Neuronal stem cell (in vitro differentiated cells): ENCODE measurements around the gene TMEM171.

Source experiments
- DNase-seq: peaks from one replicate; pipeline ENCODE4 v3.0.0-alpha.2; 2013; ENCODE audit warnings: low spot score
- H2AFZ ChIP-seq: one replicate; pipeline ENCODE4 v1.6.1; 2013; ENCODE audit warnings: mild to moderate bottlenecking, low read length, inconsistent platforms
- H2AK5ac ChIP-seq: 2 replicates; pipeline ENCODE4 v1.6.1; 2013; ENCODE audit warnings: low read depth, mild to moderate bottlenecking, inconsistent platforms, low read length, moderate library complexity, mixed read lengths
- H2BK120ac ChIP-seq: 2 replicates; pipeline ENCODE4 v1.6.1; 2013; ENCODE audit warnings: low read depth, mild to moderate bottlenecking, inconsistent platforms, low read length, moderate library complexity, mixed read lengths
- H2BK12ac ChIP-seq: one replicate; pipeline ENCODE4 v1.6.1; 2013; ENCODE audit warnings: low read length, inconsistent platforms
- H2BK15ac ChIP-seq: 2 replicates; pipeline ENCODE4 v1.6.1; 2013; ENCODE audit warnings: mild to moderate bottlenecking, low read length, inconsistent platforms, mixed read lengths
- H2BK5ac ChIP-seq: one replicate; pipeline ENCODE4 v1.6.1; 2013; ENCODE audit warnings: inconsistent platforms, mild to moderate bottlenecking, low read length, moderate library complexity
- H3K14ac ChIP-seq: one replicate; pipeline ENCODE4 v1.6.1; 2013; ENCODE audit warnings: low read length, inconsistent platforms
- H3K18ac ChIP-seq: 2 replicates; pipeline ENCODE4 v1.6.1; 2013; ENCODE audit warnings: low read length, inconsistent platforms
- H3K23ac ChIP-seq: 2 replicates; pipeline ENCODE4 v1.6.1; 2013; ENCODE audit warnings: low read depth, mild to moderate bottlenecking, mixed read lengths, low read length, inconsistent platforms; ENCODE audit not compliant: poor library complexity
- H3K27ac ChIP-seq: replicated peaks from 3 replicates; pipeline ENCODE4 v1.5.1; 2013; ENCODE audit warnings: low read length, inconsistent platforms
- H3K27me3 ChIP-seq, 3 experiments: 2 replicates each; pipeline ENCODE4 v1.6.1; 2013; ENCODE audit warnings: low read length in 3 of 3, mild to moderate bottlenecking in 2 of 3, inconsistent platforms in 1 of 3, low read depth in 1 of 3, mixed read lengths in 1 of 3, moderate library complexity in 1 of 3; ENCODE audit not compliant: control insufficient read depth in 3 of 3, insufficient read depth in 3 of 3
- H3K36me3 ChIP-seq, 2 donors: replicated peaks in 1 of 2; 2 replicates each; pipeline ENCODE4 v1.6.1; 2013; ENCODE audit warnings: low read length in 2 of 2; ENCODE audit not compliant: control insufficient read depth in 2 of 2, insufficient read depth in 2 of 2
- H3K4ac ChIP-seq: 2 replicates; pipeline ENCODE4 v1.6.1; 2013; ENCODE audit warnings: inconsistent platforms, mild to moderate bottlenecking, low read length, moderate library complexity
- H3K4me1 ChIP-seq, 2 donors: 1 replicate in 1 of 2; 2 replicates in 1 of 2; pipeline ENCODE4 v1.6.1; 2013; ENCODE audit warnings: low read length in 2 of 2, low read depth in 1 of 2; ENCODE audit not compliant: control insufficient read depth in 2 of 2, insufficient read depth in 1 of 2
- H3K4me2 ChIP-seq: one replicate; pipeline ENCODE4 v1.6.1; 2013; ENCODE audit warnings: mild to moderate bottlenecking, low read length, inconsistent platforms; ENCODE audit not compliant: insufficient read depth, poor library complexity, severe bottlenecking
- H3K4me3 ChIP-seq, 2 donors: 2 replicates each; pipeline ENCODE4 v1.5.1; 2013; ENCODE audit warnings: low read length in 2 of 2, mild to moderate bottlenecking in 2 of 2, inconsistent platforms in 1 of 2, moderate library complexity in 1 of 2
- H3K79me1 ChIP-seq: one replicate; pipeline ENCODE4 v1.6.1; 2013; ENCODE audit warnings: low read depth, mild to moderate bottlenecking, inconsistent platforms, low read length, moderate library complexity
- H3K9ac ChIP-seq: one replicate; pipeline ENCODE4 v1.6.1; 2013; ENCODE audit warnings: mild to moderate bottlenecking, low read depth, low read length, inconsistent platforms; ENCODE audit not compliant: poor library complexity
- H3K9me3 ChIP-seq, 2 donors: replicated peaks in 1 of 2; 2 replicates each; pipeline versions ENCODE3 to v1.6.1; 2013; ENCODE audit warnings: low read length in 2 of 2, mild to moderate bottlenecking in 2 of 2, inconsistent platforms in 1 of 2, low read depth in 1 of 2, mixed read lengths in 1 of 2, moderate library complexity in 1 of 2; ENCODE audit not compliant: control insufficient read depth in 2 of 2, insufficient read depth in 1 of 2
- H4K8ac ChIP-seq: one replicate; pipeline ENCODE4 v1.6.1; 2013; ENCODE audit warnings: low read depth, mild to moderate bottlenecking, inconsistent platforms, low read length, moderate library complexity
- H4K91ac ChIP-seq: one replicate; pipeline ENCODE4 v1.6.1; 2013; ENCODE audit warnings: low read length, low read depth, mild to moderate bottlenecking, inconsistent platforms; ENCODE audit not compliant: poor library complexity
- WGBS, 2 donors: extraction: QIAGEN DNeasy Blood & Tissue Kit; methylation state at CpG; one replicate each; pipeline ENCODE4 v1.1.7; 2013; ENCODE audit warnings: missing lambda C conversion rate in 2 of 2, mixed read lengths in 1 of 2; ENCODE audit not compliant: insufficient read length in 2 of 2, insufficient replicate concordance in 1 of 2; ENCODE audit errors: extremely low coverage in 2 of 2; 5-methylcytosine and 5-hydroxymethylcytosine counted together

The TMEM171 gene

DNA sequence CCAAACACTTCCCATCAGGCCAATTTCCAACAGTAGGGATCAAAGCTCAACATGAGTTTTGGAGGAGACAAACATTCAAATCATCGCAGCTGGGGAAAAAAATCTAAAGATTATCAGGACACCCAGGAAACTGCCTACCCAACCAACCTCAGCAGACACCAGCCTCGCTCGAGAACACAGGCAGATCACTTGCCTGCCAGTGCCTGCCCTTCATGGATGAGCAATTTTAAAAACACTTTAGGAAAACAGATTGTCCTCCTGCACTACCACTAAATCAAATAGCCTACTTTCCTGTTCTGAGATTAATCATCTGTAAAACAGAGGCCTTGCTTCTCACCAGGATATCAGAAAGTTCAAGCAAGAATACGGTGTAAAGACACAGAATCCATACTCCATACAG lies 37.9 kb downstream of the TMEM171 start:
- Histone ChIP-seq H4K91ac (no peak overlapping the region), H3K9me3 (no peaks in the 10 kb centered on the region), H3K36me3 (no peaks in the 10 kb centered on the region), H3K23ac (no peak overlapping the region), H2BK15ac (no peak overlapping the region), H3K27ac (no peak overlapping the region), H3K4me2 (no peak overlapping the region), H4K8ac (no peak overlapping the region), H2AK5ac (no peak overlapping the region), H3K4ac (no peak overlapping the region), H3K27me3 (peaks cover 0 to 24% (median 0%) of the 10 kb centered on the region in 3 experiments), H3K9ac (no peak overlapping the region), H2BK5ac (no peak overlapping the region), H2BK12ac (no peak overlapping the region), H3K79me1 (no peaks in the 10 kb centered on the region), H3K14ac (no peak overlapping the region), H2BK120ac (no peak overlapping the region), H3K18ac (no peak overlapping the region), H2AFZ (no peak overlapping the region), H3K4me3 (no peak overlapping the region), H3K4me1 (peaks cover 0 to 4% of the 10 kb centered on the region in 2 donors)
- WGBS, 2 donors, result no CpG with 5 or more reads among the region's 4 CpGs
- no peak for DNase-seq

- Histone ChIP-seq H4K91ac (no peak overlapping the region), H2BK5ac (no peak overlapping the region), H2AFZ (no peak overlapping the region), H3K18ac (no peak overlapping the region), H3K14ac (no peak overlapping the region), H3K4ac (no peak overlapping the region), H3K9me3 (no peaks in the 10 kb centered on the region), H3K79me1 (no peaks in the 10 kb centered on the region), H2AK5ac (no peak overlapping the region), H3K23ac (no peak overlapping the region), H3K27me3 (peaks cover 0 to 17% (median 0%) of the 10 kb centered on the region in 3 experiments), H3K4me1 (peaks cover 0 to 4% of the 10 kb centered on the region in 2 donors), H3K4me3 (no peak overlapping the region), H3K9ac (no peak overlapping the region), H2BK120ac (no peak overlapping the region), H3K27ac (no peak overlapping the region), H2BK15ac (no peak overlapping the region), H4K8ac (no peak overlapping the region), H2BK12ac (no peak overlapping the region), H3K4me2 (no peak overlapping the region), H3K36me3 (no peaks in the 10 kb centered on the region)
- DNase-seq, result no peak
- no CpG with 5 or more reads among the region's 4 CpGs for WGBS, 2 donors
Measured at GRCh38 chr5:73160239-73160671, 39.9 kb downstream of the TMEM171 start.

DNA sequence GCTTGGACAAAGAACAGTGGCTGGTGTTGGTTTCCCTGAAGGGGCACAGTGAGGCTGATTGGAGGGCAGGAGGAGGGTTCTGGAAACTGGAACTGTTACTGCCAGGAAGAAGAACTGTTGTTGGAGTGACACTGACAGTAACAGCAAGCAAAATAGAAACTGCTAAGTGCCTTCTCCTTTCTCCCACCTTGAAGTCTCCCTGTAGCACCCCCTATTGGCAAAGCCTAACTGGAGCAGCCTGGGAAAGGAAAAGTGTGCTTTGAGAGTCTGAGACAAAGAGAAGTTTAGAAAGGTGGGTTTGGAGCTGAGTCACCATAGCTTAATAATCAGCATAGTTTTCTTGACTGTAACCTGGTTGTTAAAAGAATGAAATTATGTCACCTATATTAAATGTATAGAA lies 50.1 kb downstream of the TMEM171 start:
- Histone ChIP-seq H3K79me1 (no peaks in the 10 kb centered on the region), H3K4me2 (no peak overlapping the region), H4K91ac (no peak overlapping the region), H3K36me3 (no peaks in the 10 kb centered on the region), H4K8ac (no peak overlapping the region), H3K4me1 (no peaks in the 10 kb centered on the region), H2AK5ac (no peak overlapping the region), H3K27me3 (no peaks in the 10 kb centered on the region), H2AFZ (no peak overlapping the region), H3K9me3 (peaks cover 0 to 3% of the 10 kb centered on the region in 2 donors), H3K14ac (no peak overlapping the region), H3K18ac (no peak overlapping the region), H2BK15ac (no peak overlapping the region), H3K4me3 (no peak overlapping the region), H2BK12ac (no peak overlapping the region), H2BK5ac (no peak overlapping the region), H3K4ac (no peak overlapping the region), H3K23ac (no peak overlapping the region), H3K9ac (no peak overlapping the region), H2BK120ac (no peak overlapping the region), H3K27ac (no peak overlapping the region)
- peak; percentile 12 for DNase-seq

DNA sequence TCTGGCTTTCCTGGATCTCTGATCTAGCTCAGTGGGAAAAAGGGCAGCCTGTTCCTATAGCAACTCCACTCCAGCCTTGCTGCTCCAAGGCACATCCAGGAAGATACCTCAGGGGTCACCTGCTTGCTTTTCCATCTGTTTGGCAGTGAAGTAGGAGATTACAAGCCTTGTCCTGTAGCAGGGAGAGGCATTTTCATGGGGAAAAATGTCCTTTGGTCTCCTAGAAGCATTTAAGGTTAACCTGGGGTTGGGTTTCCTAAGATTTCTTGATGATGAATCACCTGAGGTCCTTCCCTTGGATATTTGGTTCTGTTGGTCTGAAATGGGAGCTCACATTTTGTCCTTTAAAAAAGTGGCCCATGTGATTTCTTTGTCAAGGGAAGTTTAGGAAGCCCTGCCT lies 51.1 kb downstream of the TMEM171 start:
- Histone ChIP-seq H3K4ac (no peak overlapping the region), H3K4me2 (no peak overlapping the region)

More for the DNA sequence above, 51.1 kb downstream of the TMEM171 start:
- Histone ChIP-seq H2BK15ac (no peak overlapping the region), H3K27ac (no peak overlapping the region), H3K27me3 (no peaks in the 10 kb centered on the region), H4K91ac (no peak overlapping the region), H2BK12ac (no peak overlapping the region), H2BK120ac (no peak overlapping the region), H3K14ac (no peak overlapping the region), H4K8ac (no peak overlapping the region), H3K9ac (no peak overlapping the region), H3K79me1 (no peaks in the 10 kb centered on the region), H3K4me3 (no peak overlapping the region), H3K36me3 (no peaks in the 10 kb centered on the region), H3K18ac (no peak overlapping the region), H3K23ac (no peak overlapping the region), H2BK5ac (no peak overlapping the region), H2AFZ (no peak overlapping the region), H2AK5ac (no peak overlapping the region), H3K4me1 (no peaks in the 10 kb centered on the region), H3K9me3 (peaks cover 0 to 3% of the 10 kb centered on the region in 2 donors)
- DNase-seq, result no peak
